ENCODE measurements around the gene TSPY10. TPM values are rescaled to one million over a fixed set of nuclear protein-coding genes. Genes with fewer than 3 reads are reported as not detected.
"Not testable (repeated sequence)": the region's sequence is repeated elsewhere in the genome, so short reads cannot be mapped to it uniquely, and the experiment has no call there.

The TSPY10 gene
- not detected in 2 replicates for total RNA-seq

DNA sequence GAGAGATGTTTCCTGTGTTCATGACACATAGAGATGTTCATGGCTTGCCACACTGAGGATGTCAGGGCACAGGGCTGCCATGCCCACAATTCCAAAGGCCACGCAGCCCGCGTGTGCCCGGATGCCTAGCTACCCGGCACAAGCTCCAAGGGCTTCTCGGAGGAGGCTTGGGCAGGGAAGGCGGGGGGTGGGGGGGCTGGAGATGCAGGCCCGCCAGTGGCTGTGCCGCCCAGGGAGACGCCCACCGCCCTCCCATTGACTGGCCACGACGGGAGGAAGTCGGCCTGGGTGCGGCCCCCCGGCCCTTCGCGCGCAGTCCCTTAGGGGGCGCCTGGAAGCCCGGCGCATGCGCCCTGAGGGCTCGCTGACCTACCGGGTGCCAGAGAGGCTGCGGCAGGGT, at the start of gene TSPY10:
Gene TSPY10 (plus strand): TSS at position 301 of the 400 bp plus-strand sequence. CDS start 46 bp downstream, at position 347.
- H3K4me1 Mint-ChIP-seq; CTCF ChIA-PET; intact Hi-C loops (cut with micrococcal nuclease); DNase-seq; H3K27me3 Mint-ChIP-seq; H3K36me3 Mint-ChIP-seq (ENCODE audit: low read depth); H3K9me3 Mint-ChIP-seq; H3K4me3 Mint-ChIP-seq; POLR2A ChIA-PET; ATAC-seq (ENCODE audit: low read depth); H3K27ac Mint-ChIP-seq: not testable (repeated sequence)

DNA sequence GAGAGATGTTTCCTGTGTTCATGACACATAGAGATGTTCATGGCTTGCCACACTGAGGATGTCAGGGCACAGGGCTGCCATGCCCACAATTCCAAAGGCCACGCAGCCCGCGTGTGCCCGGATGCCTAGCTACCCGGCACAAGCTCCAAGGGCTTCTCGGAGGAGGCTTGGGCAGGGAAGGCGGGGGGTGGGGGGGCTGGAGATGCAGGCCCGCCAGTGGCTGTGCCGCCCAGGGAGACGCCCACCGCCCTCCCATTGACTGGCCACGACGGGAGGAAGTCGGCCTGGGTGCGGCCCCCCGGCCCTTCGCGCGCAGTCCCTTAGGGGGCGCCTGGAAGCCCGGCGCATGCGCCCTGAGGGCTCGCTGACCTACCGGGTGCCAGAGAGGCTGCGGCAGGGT, 40.7 kb upstream of the TSPY10 start, which contains the start of gene TSPY9:
Gene TSPY9 (plus strand): TSS at position 301 of the 400 bp plus-strand sequence. CDS start 46 bp downstream, at position 347.
- DNase-seq; H3K4me1 Mint-ChIP-seq; H3K27ac Mint-ChIP-seq; H3K36me3 Mint-ChIP-seq (ENCODE audit: low read depth); H3K9me3 Mint-ChIP-seq; ATAC-seq (ENCODE audit: low read depth); H3K4me3 Mint-ChIP-seq; H3K27me3 Mint-ChIP-seq; POLR2A ChIA-PET; intact Hi-C loops (cut with micrococcal nuclease); CTCF ChIA-PET: not testable (repeated sequence)

- ATAC-seq (ENCODE audit: low read depth): not testable (repeated sequence)
These were observed 23.3 kb upstream of the TSPY10 start for GRCh38 chrY:9504396-9504795.

DNA sequence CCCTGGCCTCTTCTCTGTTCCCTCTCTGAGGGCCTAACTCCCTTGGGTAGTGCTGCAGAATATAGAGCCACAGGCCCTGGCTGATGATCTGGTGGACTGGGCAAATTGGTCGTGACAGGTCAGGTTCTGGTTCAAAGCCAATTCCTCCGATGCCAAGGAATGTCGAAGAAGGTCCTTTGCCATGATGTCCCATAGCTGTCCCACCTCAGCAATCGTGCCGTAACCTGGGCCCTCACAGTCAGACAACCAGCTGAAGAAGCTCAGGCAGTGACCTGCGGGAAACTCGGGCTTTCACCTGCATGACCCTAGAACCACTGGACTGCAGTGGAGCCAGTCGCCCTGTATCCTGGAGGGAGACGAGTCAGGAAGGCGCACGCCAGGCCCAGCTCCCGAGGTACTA, 11.4 kb upstream of the TSPY10 start:
- H3K36me3 Mint-ChIP-seq (ENCODE audit: low read depth); CTCF ChIA-PET; ATAC-seq (ENCODE audit: low read depth); intact Hi-C loops (cut with micrococcal nuclease); POLR2A ChIA-PET; H3K4me1 Mint-ChIP-seq; H3K9me3 Mint-ChIP-seq; DNase-seq; H3K4me3 Mint-ChIP-seq; H3K27me3 Mint-ChIP-seq; H3K27ac Mint-ChIP-seq: not testable (repeated sequence)

More at GRCh38 chrY:9504396-9504795, 23.3 kb upstream of the TSPY10 start:
- CTCF ChIA-PET; POLR2A ChIA-PET; H3K36me3 Mint-ChIP-seq (ENCODE audit: low read depth); intact Hi-C loops (cut with micrococcal nuclease); H3K4me3 Mint-ChIP-seq; H3K9me3 Mint-ChIP-seq; H3K4me1 Mint-ChIP-seq; H3K27me3 Mint-ChIP-seq; H3K27ac Mint-ChIP-seq; DNase-seq: not testable (repeated sequence)

Other genes with a start within 250 kb of the TSPY10 start
- gene TSPY4, start 190.4 kb upstream of the TSPY10 start, total RNA-seq: not detected in 2 replicates
- not detected in 2 replicates for gene TSPY8, start 170.1 kb upstream of the TSPY10 start, total RNA-seq
- gene TSPY3, start 129.5 kb upstream of the TSPY10 start, total RNA-seq: not detected in 2 replicates
- not detected in 2 replicates for gene TSPY1, start 60.9 kb upstream of the TSPY10 start, total RNA-seq
- not detected in 2 replicates for gene TSPY9, start 40.6 kb upstream of the TSPY10 start, total RNA-seq

Measured in activated B cell treated with CpG ODN at 0.5 μM for 24 hours (primary cell).